WERI-Rb-1 (cell line): ENCODE results near the gene TRABD2B.

Experiments
- DNase-seq: peaks from one replicate; pipeline ENCODE4 v3.0.0-alpha.2; 2020
- H3K27ac ChIP-seq: fragments of 250-450 bp; sonication (Bioruptor Pico); 2 replicates; pipeline ENCODE4 v1.5.1; 2020; ENCODE audit warnings: mild to moderate bottlenecking, moderate library complexity
- H3K27me3 ChIP-seq: fragments of 250-450 bp; sonication (Bioruptor Pico); 2 replicates; pipeline ENCODE4 v1.5.1; 2021; ENCODE audit warnings: mild to moderate bottlenecking, low read depth, moderate library complexity; ENCODE audit not compliant: insufficient read depth, severe bottlenecking
- H3K36me3 ChIP-seq: fragments of 250-450 bp; sonication (Bioruptor Pico); 2 replicates; pipeline ENCODE4 v1.5.1; 2020; ENCODE audit warnings: mild to moderate bottlenecking, moderate library complexity
- H3K4me3 ChIP-seq: 2 replicates; pipeline ENCODE4 v1.5.1; 2011; ENCODE audit warnings: low read depth, mild to moderate bottlenecking, control low read depth, low read length
- H3K9me3 ChIP-seq: fragments of 250-450 bp; sonication (Bioruptor Pico); 2 replicates; pipeline ENCODE4 v1.5.1; 2021; ENCODE audit warnings: mild to moderate bottlenecking, moderate library complexity; ENCODE audit not compliant: severe bottlenecking
- TF ChIP-seq, protein P1 (sequence below): IDR thresholded peaks from 2 replicates; pipeline ENCODE4 v1.5.1; 2011; ENCODE audit warnings: low read depth, mild to moderate bottlenecking, control low read depth, inconsistent platforms, low read length

Gene TRABD2B

GRCh38 chr1:47817861-47818260 is 179.3 kb downstream of the TRABD2B start:
- Histone ChIP-seq H3K27ac (no peak overlapping the region), H3K9me3 (no peaks in the 10 kb centered on the region), H3K36me3 (no peaks in the 10 kb centered on the region), H3K4me3 (no peak overlapping the region), H3K27me3 (no peaks in the 10 kb centered on the region)
- no peak for DNase-seq
- TF ChIP-seq, protein P1, sequence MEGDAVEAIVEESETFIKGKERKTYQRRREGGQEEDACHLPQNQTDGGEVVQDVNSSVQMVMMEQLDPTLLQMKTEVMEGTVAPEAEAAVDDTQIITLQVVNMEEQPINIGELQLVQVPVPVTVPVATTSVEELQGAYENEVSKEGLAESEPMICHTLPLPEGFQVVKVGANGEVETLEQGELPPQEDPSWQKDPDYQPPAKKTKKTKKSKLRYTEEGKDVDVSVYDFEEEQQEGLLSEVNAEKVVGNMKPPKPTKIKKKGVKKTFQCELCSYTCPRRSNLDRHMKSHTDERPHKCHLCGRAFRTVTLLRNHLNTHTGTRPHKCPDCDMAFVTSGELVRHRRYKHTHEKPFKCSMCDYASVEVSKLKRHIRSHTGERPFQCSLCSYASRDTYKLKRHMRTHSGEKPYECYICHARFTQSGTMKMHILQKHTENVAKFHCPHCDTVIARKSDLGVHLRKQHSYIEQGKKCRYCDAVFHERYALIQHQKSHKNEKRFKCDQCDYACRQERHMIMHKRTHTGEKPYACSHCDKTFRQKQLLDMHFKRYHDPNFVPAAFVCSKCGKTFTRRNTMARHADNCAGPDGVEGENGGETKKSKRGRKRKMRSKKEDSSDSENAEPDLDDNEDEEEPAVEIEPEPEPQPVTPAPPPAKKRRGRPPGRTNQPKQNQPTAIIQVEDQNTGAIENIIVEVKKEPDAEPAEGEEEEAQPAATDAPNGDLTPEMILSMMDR, result no peak

DNA sequence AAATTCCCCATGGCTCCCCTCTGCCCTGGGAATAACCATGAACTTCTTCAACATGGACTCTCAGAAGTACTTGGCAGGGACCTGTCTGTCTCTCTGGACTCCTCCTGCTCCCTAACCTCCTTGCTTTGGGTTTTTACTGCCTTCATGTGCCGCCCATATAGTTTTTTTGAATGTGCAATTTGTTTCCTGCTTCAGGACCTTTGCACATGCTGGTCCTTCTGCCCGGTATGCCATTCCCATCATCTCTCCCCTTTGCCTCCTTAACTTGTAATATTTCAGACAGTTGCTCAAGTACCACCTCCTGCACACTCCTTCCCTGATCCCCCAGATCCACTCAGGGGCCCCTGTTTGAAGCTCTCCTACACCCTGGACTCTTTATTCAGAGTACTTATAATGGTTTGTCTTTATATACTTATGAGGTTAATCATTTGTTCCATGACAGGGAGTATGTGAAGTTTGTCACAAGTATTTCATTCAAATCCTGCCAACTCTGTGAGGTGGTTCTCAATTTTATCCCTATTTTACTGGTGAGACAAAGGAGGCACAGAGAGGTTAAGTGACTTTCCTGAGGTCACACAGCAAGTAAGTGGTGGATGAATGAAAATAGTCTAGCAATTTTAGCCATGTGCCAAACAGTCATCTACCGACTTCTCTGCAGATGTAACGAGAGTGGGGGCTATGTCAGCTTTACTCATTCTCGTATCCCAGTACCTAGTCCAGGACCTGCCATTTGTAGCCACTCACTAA is 180.7 kb downstream of the TRABD2B start:
- no peak overlapping the region for H3K27ac ChIP-seq
- H3K9me3 ChIP-seq, result no peaks in the 10 kb centered on the region
- no peak overlapping the region for H3K4me3 ChIP-seq
- H3K36me3 ChIP-seq, result no peaks in the 10 kb centered on the region
- TF ChIP-seq, protein P1, result no peak
- DNase-seq, result no peak
- H3K27me3 ChIP-seq, result no peaks in the 10 kb centered on the region

DNA sequence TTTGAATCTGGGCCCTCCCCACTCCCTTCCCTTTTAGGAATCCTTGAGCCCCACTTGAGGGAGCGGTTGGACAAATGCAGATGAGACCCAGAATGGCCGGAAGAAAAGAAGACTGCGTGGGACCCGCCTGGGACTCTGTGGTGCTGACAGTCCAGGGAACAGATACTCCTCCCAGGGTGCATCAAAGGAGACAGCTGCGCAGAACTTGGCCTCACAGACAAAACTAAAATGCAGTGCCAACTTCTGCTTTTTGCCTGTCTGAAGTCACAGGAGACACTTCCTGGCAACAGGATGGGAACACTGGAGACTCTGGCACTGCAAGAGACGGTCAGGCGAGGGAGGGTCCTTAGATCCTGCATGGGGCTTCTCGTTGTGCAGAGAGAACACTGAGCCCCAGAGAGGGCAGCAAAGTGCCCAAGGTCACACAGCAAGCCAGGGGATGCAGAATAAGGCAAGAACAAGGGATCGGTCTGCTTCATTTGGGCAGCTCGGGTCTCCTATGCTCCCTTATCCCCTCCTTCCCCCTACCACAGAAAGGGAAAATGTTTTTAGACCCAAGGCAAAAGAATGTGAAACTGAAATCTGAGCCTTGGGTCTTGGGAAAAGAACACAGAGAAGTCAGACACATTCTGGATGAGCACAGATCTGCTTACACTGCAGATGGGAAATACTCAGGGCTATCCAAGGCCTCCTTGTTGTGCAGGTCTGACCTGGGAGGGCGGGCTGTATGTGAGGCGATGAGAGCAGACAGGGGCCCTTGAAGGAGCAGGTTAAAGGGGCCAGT is 182.4 kb downstream of the TRABD2B start:
- DNase-seq, result no peak
- TF ChIP-seq, protein P1, result no peak
- no peaks in the 10 kb centered on the region for H3K9me3 ChIP-seq
- H3K36me3 ChIP-seq, result no peaks in the 10 kb centered on the region
- H3K27me3 ChIP-seq, result no peaks in the 10 kb centered on the region
- H3K27ac ChIP-seq, result no peak overlapping the region
- H3K4me3 ChIP-seq, result no peak overlapping the region

- H3K9me3 ChIP-seq, result no peaks in the 10 kb centered on the region
- TF ChIP-seq, protein P1, result no peak
- DNase-seq, result no peak
- no peaks in the 10 kb centered on the region for H3K27me3 ChIP-seq
- H3K4me3 ChIP-seq, result no peak overlapping the region
- H3K27ac ChIP-seq, result no peak overlapping the region
- no peaks in the 10 kb centered on the region for H3K36me3 ChIP-seq
Observed at GRCh38 chr1:47813970-47814369, 183.2 kb downstream of the TRABD2B start.

GRCh38 chr1:47812904-47813514 is 184.2 kb downstream of the TRABD2B start:
- Histone ChIP-seq H3K9me3 (no peaks in the 10 kb centered on the region), H3K4me3 (no peak overlapping the region), H3K36me3 (no peaks in the 10 kb centered on the region), H3K27ac (no peak overlapping the region), H3K27me3 (no peaks in the 10 kb centered on the region)
- no peak for DNase-seq
- TF ChIP-seq, protein P1, result no peak
